Activated T-cell treated with anti-CD3 and anti-CD28 coated beads, Interleukin-2, amount 50 U/mL, for 72 hours (primary cell): ENCODE measurements around the gene PFKP. TPM values are rescaled to one million over a fixed set of nuclear protein-coding genes. Genes with fewer than 3 reads are reported as not detected.
A peak's percentile ranks its signal among the peaks of the same experiment; 100 is the strongest.

Experiments
- ATAC-seq, 2 donors: fragments of 150-1000 bp; cut with Tn5 transposase; replicated peaks in 1 of 2; 2 replicates each; pipeline ENCODE4 v1.10.0; 2021; ENCODE audit warnings: moderate library complexity in 2 of 2, mild to moderate bottlenecking in 1 of 2
- DNase-seq, 2 donors: peaks; one replicate each; pipeline ENCODE4 v3.0.0; 2021 to 2022; ENCODE audit warnings: mixed read lengths in 1 of 2
- H3K27ac Mint-ChIP-seq: one replicate; pipeline ENCODE4 v1.8.0; 2022; ENCODE audit warnings: mild to moderate bottlenecking, moderate library complexity, mixed read lengths
- H3K27me3 Mint-ChIP-seq: one replicate; pipeline ENCODE4 v1.8.0; 2022; ENCODE audit warnings: low read depth, mixed read lengths
- H3K36me3 Mint-ChIP-seq, 2 donors: one replicate each; pipeline ENCODE4 v1.8.0; 2022; ENCODE audit warnings: mixed read lengths in 2 of 2, mild to moderate bottlenecking in 1 of 2; ENCODE audit not compliant: insufficient read depth in 2 of 2
- H3K4me1 Mint-ChIP-seq: one replicate; pipeline ENCODE4 v1.8.0; 2022; ENCODE audit warnings: low read depth, mixed read lengths
- H3K4me3 Mint-ChIP-seq, 2 donors: one replicate each; pipeline ENCODE4 v1.8.0; 2022; ENCODE audit warnings: mild to moderate bottlenecking in 2 of 2, mixed read lengths in 2 of 2, moderate library complexity in 2 of 2
- H3K9me3 Mint-ChIP-seq, 2 donors: one replicate each; pipeline ENCODE4 v1.8.0; 2022; ENCODE audit warnings: mixed read lengths in 2 of 2
- total RNA-seq, 2 donors: library from RNA; stranded (reverse); gene quantifications; one replicate each; pipeline ENCODE4 v1.2.3, GENCODE V29; 2022

PFKP gene
- total RNA-seq, 2 donors from 2014 or later = 85.2 to 105 TPM

- peaks cover 7% of the 10 kb centered on the region for H3K4me1 Mint-ChIP-seq
- ATAC-seq (no peak), DNase-seq (no peak)
- H3K27ac Mint-ChIP-seq = peak overlapping the region; percentile 9
- H3K36me3 Mint-ChIP-seq = peaks cover 7 to 27% of the 10 kb centered on the region in 2 donors
- H3K27me3 Mint-ChIP-seq = no peaks in the 10 kb centered on the region
- H3K9me3 Mint-ChIP-seq = no peaks in the 10 kb centered on the region
- H3K4me3 Mint-ChIP-seq = no peak overlapping the region
Measured at GRCh38 chr10:3147117-3147820, 79.9 kb downstream of the PFKP start.

DNA sequence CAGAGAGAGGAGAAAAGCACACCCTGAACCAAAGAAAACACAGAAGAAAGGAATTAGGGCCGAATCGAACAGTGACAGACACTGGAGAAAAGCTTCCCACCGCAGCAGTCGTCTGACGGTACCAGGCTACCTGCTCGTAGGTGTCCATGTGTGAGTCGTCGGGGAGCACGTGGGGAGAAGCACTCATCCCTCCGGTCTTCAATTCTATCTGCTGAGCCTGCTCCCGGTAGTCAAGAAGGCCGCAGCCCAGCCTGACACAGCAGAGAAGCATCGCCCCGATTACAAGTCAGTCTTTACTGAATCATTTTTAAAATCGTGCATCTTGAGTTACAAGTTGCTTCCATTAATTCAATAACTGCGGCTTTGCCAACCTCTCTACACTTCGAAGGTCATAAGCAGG lies 80.7 kb downstream of the PFKP start:
- Mint-ChIP-seq H3K27ac (no peak overlapping the region), H3K27me3 (no peaks in the 10 kb centered on the region), H3K4me3 (no peak overlapping the region), H3K36me3 (peaks cover 6 to 24% of the 10 kb centered on the region in 2 donors), H3K9me3 (no peaks in the 10 kb centered on the region), H3K4me1 (peaks cover 14% of the 10 kb centered on the region)
- DNase-seq = no peak
- ATAC-seq = no peak

DNA sequence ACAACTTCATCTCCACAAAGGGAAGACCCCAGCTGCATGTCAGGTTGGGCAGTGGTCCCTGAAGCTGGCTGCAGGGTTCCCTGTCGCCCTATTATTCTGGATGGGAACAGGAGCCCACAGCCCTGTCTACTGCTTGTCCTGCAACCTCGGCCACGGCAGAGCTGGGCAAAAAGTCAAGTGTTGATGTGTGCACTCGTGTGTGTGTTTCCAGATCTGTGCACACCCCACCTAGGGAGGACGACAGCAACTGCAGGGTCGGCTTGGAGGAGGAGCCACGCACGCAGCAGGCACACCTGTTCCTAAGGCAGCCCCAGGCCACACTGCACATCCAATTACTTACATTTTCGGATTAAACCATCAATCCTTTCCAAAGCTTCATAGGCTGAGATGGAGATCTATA lies 81.6 kb downstream of the PFKP start:
- no peaks in the 10 kb centered on the region for H3K27me3 Mint-ChIP-seq
- DNase-seq (no peak), ATAC-seq (no peak)
- no peaks in the 10 kb centered on the region for H3K9me3 Mint-ChIP-seq
- H3K27ac Mint-ChIP-seq = no peak overlapping the region
- peaks cover 4 to 32% of the 10 kb centered on the region in 2 donors for H3K36me3 Mint-ChIP-seq
- H3K4me1 Mint-ChIP-seq = peaks cover 14% of the 10 kb centered on the region
- no peak overlapping the region for H3K4me3 Mint-ChIP-seq

GRCh38 chr10:3149918-3150317 lies 82.6 kb downstream of the PFKP start:
- Mint-ChIP-seq H3K27me3 (no peaks in the 10 kb centered on the region), H3K4me1 (peaks cover 14% of the 10 kb centered on the region), H3K36me3 (peaks cover 4 to 29% of the 10 kb centered on the region in 2 donors), H3K9me3 (no peaks in the 10 kb centered on the region), H3K4me3 (no peak overlapping the region), H3K27ac (peak overlapping the region; percentile 12)
- no peak for ATAC-seq
- no peak for DNase-seq

- peaks cover 4 to 28% of the 10 kb centered on the region in 2 donors for H3K36me3 Mint-ChIP-seq
- DNase-seq (no peak), ATAC-seq (no peak)
- H3K4me1 Mint-ChIP-seq = peaks cover 14% of the 10 kb centered on the region
- no peaks in the 10 kb centered on the region for H3K27me3 Mint-ChIP-seq
- H3K27ac Mint-ChIP-seq = no peak overlapping the region
- no peaks in the 10 kb centered on the region for H3K9me3 Mint-ChIP-seq
- H3K4me3 Mint-ChIP-seq = no peak overlapping the region
Measured at GRCh38 chr10:3150366-3150765, 83.0 kb downstream of the PFKP start.

- ATAC-seq = no peak
- Mint-ChIP-seq H3K4me3 (no peak overlapping the region), H3K36me3 (peaks cover 4 to 28% of the 10 kb centered on the region in 2 donors), H3K27ac (no peak overlapping the region), H3K9me3 (no peaks in the 10 kb centered on the region), H3K27me3 (no peaks in the 10 kb centered on the region), H3K4me1 (peaks cover 14% of the 10 kb centered on the region)
- no peak for DNase-seq
Measured at GRCh38 chr10:3150961-3151360, 83.6 kb downstream of the PFKP start.

DNA sequence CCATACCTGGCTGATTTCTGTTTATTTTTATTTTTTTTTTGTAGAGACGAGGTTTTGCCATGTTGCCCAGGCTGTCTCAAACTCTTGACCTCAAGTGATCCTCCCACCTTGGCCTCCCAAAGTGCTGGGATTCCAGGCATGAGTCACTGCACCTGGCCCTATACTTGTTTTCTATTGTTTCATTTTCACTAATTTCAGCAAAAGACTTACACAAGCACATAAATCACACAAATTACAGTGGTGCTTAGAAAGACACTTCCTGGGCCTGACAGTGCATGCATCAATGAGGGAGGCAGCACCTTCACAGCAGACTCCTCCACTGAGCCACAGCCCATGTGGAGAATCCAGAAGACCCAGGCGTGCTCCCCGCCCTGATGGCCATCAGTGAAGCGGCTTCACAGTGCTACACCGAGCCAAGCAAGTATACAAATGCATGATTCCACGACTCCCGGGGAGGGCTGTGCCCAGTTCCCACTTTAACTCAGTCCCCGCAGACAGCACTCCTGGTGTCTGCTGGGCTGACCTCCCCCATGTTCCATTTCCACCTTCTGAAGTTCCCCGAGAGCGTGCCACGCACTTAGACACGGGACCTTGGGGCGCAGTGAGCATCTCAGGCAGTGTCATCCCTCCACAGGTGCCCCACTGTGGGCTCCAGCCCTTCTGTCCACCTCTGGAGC lies 84.7 kb downstream of the PFKP start:
- Mint-ChIP-seq H3K36me3 (peaks cover 4 to 28% of the 10 kb centered on the region in 2 donors), H3K27ac (no peak overlapping the region), H3K4me1 (peaks cover 14% of the 10 kb centered on the region), H3K4me3 (no peak overlapping the region), H3K27me3 (no peaks in the 10 kb centered on the region), H3K9me3 (no peaks in the 10 kb centered on the region)
- DNase-seq = no peak
- peak in 1 of 2 donors; percentile 22 for ATAC-seq

GRCh38 chr10:3152566-3152935 lies 85.2 kb downstream of the PFKP start:
- no peak overlapping the region for H3K4me3 Mint-ChIP-seq
- peak overlapping the region; percentile 60 for H3K27ac Mint-ChIP-seq
- peaks cover 4 to 29% of the 10 kb centered on the region in 2 donors for H3K36me3 Mint-ChIP-seq
- no peaks in the 10 kb centered on the region for H3K9me3 Mint-ChIP-seq
- ATAC-seq = no peak
- peaks cover 14% of the 10 kb centered on the region for H3K4me1 Mint-ChIP-seq
- DNase-seq = no peak
- H3K27me3 Mint-ChIP-seq = no peaks in the 10 kb centered on the region

- ATAC-seq (no peak), DNase-seq (no peak)
- H3K27me3 Mint-ChIP-seq = no peaks in the 10 kb centered on the region
- H3K4me1 Mint-ChIP-seq = peaks cover 14% of the 10 kb centered on the region
- H3K9me3 Mint-ChIP-seq = no peaks in the 10 kb centered on the region
- no peak overlapping the region for H3K27ac Mint-ChIP-seq
- H3K4me3 Mint-ChIP-seq = no peak overlapping the region
- peaks cover 7 to 43% of the 10 kb centered on the region in 2 donors for H3K36me3 Mint-ChIP-seq
Measured at GRCh38 chr10:3154666-3155065, 87.3 kb downstream of the PFKP start.

- H3K36me3 Mint-ChIP-seq = peaks cover 7 to 36% of the 10 kb centered on the region in 2 donors
- H3K9me3 Mint-ChIP-seq = no peaks in the 10 kb centered on the region
- H3K27ac Mint-ChIP-seq = no peak overlapping the region
- no peaks in the 10 kb centered on the region for H3K4me1 Mint-ChIP-seq
- ATAC-seq (no peak), DNase-seq (no peak)
- no peaks in the 10 kb centered on the region for H3K27me3 Mint-ChIP-seq
- no peak overlapping the region for H3K4me3 Mint-ChIP-seq
Measured at GRCh38 chr10:3159152-3159551, 91.8 kb downstream of the PFKP start.

- Mint-ChIP-seq H3K9me3 (no peaks in the 10 kb centered on the region), H3K36me3 (peaks cover 9 to 49% of the 10 kb centered on the region in 2 donors), H3K4me1 (no peaks in the 10 kb centered on the region), H3K4me3 (no peak overlapping the region), H3K27me3 (no peaks in the 10 kb centered on the region), H3K27ac (no peak overlapping the region)
- ATAC-seq (no peak), DNase-seq (no peak)
Measured at GRCh38 chr10:3162533-3162932, 95.2 kb downstream of the PFKP start.

DNA sequence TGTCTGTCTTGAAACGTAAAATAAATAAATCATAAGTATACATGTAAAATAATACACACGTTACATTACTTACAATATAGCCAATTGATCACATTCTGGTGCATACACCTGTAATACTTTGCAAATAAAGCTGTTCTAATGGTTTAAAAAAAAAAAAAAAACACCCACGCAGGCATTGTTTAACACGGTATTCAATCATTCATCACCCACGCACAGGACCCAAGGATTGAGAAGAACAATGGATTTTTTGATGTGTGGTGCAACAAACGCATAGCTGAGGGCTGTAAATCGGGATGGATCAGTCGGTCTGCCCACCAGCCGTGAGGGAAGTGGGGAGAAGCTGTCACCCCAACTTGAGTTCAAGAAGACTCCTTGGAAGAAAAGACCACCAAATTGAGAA lies 96.5 kb downstream of the PFKP start:
- H3K4me3 Mint-ChIP-seq = no peak overlapping the region
- no peaks in the 10 kb centered on the region for H3K9me3 Mint-ChIP-seq
- ATAC-seq (no peak), DNase-seq (no peak)
- H3K27me3 Mint-ChIP-seq = no peaks in the 10 kb centered on the region
- no peaks in the 10 kb centered on the region for H3K4me1 Mint-ChIP-seq
- H3K36me3 Mint-ChIP-seq = peaks cover 13 to 43% of the 10 kb centered on the region in 2 donors
- no peak overlapping the region for H3K27ac Mint-ChIP-seq

- H3K27me3 Mint-ChIP-seq = no peaks in the 10 kb centered on the region
- peaks cover 0 to 2% of the 10 kb centered on the region in 2 donors for H3K9me3 Mint-ChIP-seq
- H3K36me3 Mint-ChIP-seq = peaks cover 17 to 37% of the 10 kb centered on the region in 2 donors
- ATAC-seq = no peak
- no peak overlapping the region for H3K4me3 Mint-ChIP-seq
- peaks cover 4% of the 10 kb centered on the region for H3K4me1 Mint-ChIP-seq
- DNase-seq = no peak
- no peak overlapping the region for H3K27ac Mint-ChIP-seq
Measured at GRCh38 chr10:3165196-3165595, 97.8 kb downstream of the PFKP start.
